Stimulated activated CD4-positive, alpha-beta T cell treated with anti-CD3 and anti-CD28 coated beads, TNF-alpha, amount 100 ng/mL, for 4 hours (primary cell): Measurements from ENCODE around the gene FOXK2.

Source experiments
- DNase-seq, 3 experiments: peaks; one replicate each; pipeline ENCODE4 v3.0.0-alpha.2; 2020; ENCODE audit warnings: low read depth in 3 of 3

Gene FOXK2

DNA sequence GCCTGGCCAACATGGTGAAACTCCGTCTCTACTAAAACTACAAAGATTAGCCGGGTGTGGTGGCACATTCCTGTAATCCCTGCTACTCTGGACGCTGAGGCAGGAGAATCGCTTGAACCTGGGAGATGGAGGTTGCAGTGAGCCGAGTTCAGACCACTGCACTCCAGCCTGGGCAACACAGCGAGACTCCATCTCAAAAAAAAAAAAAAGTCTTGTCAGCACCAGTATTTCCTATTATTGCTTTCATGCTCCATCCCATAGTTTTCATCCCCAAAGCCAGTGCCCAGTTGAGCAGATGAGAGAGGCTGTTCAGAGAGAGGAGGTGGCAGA, 70.3 kb downstream of the FOXK2 start:
- no peak for DNase-seq

DNA sequence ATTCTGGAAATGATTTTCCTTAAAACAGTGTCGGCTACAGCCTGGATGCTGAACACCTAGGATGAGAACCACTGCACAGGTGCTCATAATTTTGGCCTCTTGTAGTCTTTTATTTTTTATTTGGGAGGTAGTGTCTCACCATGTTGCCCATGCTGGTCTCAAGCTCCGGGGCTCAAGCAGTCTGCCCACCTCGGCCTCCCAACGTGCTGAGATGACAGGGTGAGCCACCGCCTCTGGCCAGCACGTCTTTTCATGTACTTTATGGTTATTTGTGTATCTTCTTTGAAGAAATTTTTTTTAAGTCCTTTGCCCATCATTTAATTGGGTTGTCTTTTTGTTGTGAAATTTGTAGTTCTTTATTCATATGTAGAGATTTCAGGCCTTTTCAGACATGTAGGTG, 70.7 kb downstream of the FOXK2 start:
- no peak for DNase-seq

DNA sequence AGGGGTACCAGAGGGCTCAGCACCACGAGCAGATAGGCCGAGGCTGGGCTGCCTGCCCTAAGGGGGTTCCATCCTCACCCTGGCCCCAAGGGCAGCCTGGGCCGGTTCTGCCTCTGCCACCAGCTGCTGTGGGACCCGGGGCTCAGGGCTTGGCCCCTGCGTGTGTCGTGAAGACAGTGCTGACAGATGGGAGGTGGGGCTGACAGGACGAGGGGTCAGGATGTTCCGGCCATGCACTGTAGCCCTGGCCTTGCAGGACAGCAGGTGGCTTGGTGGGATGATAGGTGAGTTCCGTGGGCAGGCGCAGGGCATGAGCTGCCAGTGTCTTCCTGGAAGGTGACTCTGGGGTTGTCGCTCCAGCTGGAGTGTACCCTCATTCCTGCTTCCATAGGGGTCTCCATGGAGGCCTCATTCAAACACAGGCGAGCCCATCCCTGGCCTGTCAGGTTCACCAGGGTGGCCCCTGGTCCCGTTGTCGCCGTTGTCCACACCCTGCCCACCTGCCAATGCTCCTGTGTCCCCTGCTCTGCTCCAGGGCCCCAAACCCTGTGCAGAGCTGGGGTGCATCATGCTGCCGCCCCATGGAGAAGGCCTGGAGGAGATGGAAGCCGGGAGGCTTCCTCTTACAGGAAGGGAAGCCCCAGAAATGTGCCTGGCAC, 71.5 kb downstream of the FOXK2 start:
- DNase-seq, result no peak

DNA sequence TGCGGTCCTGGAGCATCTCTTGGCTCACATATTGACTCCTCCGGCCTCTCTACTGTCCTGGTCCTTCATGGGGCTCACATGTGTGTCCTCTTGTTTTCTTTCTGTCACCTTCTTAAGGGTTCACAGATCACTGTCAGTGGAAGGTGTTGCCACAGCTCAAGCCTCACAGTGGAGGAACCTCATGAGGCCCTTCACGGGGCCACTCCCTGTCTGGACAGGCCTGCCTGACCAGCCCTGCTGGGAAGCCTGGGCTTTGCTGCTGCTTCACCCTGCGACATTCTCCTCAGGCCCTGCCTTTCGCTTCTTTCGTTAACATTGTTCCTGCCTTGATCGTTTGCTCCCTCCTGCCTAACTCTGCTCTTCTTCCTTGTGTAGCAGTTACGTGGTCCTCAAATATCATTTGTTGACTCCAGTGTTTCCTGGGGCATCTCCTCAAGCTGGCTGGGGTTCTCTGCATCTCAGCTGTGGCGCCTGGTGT, 72.8 kb downstream of the FOXK2 start:
- no peak for DNase-seq

DNA sequence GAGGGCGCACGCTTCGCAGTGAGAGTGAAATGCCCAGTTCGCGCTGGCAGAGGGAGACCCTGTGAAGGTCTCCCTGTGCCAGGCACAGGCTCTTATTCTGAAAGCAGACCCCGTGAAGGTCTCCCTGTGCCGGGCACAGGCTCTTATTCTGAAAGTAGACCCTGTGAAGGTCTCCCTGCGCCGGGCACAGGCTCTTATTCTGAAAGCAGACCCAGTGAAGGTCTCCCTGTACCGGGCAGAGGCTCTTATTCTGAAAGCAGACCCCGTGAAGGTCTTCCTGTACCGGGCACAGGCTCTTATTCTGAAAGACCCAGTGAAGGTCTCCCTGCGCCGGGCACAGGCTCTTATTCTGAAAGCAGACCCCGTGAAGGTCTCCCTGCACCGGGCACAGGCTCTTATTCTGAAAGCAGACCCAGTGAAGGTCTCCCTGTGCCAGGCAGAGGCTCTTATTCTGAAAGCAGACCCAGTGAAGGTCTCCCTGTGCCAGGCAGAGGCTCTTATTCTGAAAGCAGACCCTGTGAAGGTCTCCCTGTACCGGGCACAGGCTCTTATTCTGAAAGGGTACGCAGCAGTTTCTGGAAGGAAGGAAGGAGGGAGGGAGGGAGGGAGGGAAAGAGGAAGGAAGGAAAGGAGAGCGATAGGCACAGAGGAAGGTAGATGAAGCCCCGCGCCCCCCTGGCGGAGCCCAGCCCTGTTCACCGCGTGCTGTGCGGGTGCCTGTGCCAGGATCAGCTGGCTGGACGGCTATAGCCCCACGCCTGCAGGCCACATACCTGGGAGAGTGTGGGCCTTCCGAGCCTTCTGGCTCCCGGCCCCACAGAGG, 73.4 kb downstream of the FOXK2 start:
- peak; percentile 13 to 21 (median 16) for DNase-seq

DNA sequence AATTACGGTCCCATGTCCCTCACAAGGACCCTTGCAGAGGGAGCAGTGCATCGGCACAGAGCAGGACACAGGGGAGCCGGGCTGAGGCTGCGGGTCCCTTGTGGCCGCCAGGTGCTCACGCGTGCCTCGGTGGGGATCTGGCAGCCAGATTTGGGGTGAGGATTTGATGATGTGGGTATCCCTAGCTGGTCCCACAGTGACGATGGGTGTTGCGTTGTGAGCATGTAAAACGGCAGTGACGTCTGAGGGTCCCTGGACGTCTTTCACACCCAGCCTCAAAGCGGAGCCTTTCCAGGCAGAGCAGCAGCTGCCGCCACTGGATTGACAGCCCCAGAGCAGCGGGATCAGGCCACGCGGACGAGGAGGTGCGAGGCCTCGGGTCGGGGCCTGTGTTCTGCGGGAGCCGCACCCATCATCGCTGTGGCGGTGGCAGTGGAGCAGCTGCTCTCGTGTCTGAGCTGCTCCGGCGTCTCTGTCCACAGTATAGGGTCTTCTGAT, 74.1 kb downstream of the FOXK2 start:
- DNase-seq, result no peak

DNA sequence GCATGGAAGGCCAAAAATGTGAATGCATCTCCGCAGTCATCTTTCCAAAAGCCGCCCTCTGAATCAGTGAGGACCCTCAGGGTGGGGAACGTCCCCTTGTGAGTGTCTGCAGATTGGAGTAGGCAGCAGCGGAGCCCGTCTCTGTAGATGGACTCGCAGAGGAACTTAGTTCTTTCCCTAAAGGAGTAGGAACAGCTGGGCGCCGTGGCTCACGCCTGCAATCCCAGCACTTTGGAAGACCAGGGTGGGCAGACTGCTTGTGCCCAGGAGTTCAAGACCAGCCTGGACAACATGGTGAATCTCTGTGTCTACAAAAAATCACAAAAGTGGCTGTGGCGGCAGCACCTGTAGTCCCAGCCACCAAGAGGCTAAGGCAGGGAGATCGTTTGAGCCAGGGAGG, 75.0 kb downstream of the FOXK2 start:
- no peak for DNase-seq

DNA sequence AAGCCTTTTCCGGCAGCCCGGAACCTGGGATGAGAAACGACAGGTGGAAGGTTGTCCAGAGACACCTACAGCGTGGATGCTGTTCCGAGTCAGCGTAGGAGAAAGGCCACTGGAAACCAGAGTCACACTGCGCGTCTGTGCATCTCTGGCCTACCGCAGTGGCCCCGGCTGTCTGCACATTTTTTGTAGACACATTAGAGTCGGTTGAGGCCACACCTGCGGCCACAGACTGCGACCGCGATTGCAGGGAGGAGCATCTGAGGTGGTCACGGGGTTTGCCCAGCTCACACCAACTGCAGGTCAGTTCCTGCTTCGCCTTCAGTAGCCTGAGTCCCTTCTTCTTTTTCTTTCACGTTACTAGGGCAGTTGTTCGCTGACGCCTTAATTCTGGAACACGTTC, 76.4 kb downstream of the FOXK2 start:
- no peak for DNase-seq

DNA sequence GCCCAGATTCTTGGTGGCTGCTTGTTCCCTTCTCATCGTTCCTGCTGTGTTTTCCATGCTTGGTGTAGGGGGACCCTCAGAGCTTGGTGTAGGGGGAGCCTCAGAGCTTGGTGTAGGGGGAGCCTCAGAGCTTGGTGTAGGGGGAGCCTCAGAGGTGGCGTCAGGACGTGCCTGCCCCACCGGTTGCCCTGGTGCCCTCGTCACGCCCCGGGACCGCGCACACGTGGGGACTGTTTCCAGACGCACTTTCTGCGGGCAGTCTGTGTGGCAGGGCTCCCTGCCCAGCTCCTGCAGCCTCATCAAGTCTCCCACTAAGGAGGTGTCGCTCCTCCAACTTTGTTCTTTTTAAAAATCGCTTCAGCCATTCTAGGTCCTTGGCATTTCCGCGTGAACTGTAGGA, 76.8 kb downstream of the FOXK2 start:
- no peak for DNase-seq

DNA sequence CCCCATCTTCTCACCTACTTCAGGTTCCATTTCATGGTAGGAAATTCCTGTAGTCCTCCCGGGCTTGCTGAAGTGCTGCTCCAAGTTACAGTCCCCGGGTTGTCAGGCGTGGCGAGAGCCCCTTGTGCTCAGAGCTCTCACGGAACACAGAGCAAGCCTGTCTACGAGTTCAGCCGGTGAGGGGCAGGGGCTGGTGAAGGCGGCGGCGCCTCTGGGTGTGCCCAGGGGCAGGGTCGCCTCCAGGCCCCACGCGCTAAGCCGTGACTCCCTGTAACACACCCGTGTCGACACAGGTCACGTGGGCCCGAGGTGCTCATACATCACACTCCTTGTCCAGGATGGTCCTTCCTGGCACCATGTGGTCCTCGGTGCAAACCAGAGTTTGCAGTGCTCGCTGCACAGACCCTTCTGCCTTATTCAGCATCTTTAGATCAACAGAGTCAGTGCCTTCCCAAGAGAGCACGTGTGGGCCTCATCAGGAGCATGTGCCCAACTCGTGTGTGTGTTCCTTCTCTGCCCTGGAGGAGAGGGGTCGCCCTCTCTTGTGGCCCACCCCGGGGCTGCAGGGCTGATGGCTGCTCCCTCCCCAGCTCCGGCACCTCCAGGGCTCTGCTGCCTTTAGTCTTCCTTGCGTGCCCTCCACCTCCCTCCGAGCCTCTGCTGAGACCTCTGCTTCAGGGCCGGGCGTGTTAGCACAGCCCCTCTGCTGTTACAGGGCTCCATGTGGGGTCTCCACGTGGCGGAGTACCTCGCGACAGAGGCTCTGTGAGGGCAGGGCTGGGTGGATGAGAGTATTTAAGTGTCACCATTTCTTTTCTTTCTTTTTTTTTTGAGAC, 77.5 kb downstream of the FOXK2 start:
- no peak for DNase-seq

DNA sequence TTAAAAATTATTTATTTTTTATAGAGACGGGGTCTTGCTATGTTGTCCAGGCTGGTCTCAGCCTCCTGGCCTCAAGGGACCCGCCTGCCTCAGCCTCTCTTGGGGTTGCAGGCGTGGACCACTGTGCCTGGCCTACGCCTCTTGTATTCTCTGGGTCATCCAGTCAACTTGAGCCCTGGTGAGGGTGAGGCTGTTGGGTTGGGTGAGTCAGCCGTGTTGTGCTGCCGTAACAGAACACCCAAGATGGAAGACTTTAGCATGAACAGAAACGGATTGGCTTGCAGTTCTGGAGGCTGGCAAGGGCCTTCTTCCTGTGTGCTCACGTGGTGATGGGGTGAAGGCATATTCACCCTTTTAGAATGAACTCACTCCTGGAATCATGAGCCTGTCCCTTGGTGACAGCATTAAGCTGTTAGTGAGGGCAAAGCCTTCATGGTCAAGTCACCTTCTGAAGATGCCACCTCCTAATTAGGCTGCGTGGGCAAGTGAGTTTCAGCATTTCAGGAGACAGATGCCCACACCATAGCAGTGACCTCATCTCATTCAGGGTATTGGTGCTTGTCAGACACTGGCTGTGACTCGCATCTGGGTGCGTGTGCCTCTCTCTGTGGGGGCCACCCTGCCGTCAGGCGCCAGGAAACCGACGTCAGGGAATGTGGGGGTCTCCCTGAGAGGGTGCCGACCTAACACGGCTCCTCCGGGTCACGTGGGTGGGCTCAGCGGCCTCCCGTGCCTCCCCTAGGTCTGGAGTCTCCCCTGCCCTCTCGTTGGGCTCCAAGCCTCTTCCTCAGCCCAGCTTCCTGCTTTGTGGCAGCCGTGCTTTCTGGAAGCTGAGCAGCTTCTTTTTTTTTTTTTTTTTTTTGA, 79.0 kb downstream of the FOXK2 start:
- no peak for DNase-seq

DNA sequence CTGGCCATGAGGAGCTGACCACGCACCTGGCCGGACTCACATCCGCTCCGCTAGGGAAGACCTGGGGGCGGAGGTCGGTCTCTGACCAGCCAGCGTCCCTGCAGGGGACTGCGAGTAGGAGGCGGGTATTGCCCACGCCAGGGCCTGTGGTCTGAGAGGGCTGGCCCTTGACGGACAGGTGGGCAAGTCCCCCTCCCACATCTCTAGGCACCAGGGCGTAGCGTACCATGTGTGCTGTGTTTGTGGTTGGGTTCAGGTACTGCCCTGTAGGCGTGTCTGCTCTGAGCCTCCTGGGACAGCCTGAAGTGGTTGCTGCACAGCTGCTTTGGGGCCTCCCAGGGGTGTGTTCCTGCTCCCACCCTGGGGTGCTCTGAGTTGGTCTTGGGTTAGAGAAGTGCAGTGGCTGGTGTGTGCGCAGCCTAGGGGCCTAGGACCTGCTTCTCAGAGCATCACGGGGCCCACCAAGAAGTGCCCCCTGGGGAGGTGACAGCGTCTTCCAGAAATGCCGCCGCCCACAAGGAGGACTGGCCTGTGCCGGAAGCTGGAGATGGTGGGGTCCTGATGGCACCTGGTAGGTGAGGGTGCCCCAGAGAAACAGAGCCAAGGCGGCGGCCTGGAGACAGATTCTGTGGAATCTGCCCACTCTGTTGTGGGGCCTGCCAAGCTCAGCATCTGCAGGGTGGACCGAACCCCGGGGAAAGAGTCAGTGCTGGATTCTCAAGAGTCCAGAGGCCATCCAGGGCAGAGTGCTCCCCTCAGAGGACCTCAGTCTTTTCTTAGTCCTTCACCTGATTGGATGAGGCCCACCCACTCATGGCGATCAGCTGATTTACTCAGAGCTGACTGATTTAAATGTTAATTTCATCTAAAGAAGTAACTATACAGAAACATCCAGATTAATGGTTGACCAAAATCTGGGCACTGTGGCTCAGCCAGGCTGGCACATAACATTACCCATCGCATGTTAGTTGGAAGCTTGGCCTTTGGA, 80.4 kb downstream of the FOXK2 start:
- DNase-seq, result no peak

DNA sequence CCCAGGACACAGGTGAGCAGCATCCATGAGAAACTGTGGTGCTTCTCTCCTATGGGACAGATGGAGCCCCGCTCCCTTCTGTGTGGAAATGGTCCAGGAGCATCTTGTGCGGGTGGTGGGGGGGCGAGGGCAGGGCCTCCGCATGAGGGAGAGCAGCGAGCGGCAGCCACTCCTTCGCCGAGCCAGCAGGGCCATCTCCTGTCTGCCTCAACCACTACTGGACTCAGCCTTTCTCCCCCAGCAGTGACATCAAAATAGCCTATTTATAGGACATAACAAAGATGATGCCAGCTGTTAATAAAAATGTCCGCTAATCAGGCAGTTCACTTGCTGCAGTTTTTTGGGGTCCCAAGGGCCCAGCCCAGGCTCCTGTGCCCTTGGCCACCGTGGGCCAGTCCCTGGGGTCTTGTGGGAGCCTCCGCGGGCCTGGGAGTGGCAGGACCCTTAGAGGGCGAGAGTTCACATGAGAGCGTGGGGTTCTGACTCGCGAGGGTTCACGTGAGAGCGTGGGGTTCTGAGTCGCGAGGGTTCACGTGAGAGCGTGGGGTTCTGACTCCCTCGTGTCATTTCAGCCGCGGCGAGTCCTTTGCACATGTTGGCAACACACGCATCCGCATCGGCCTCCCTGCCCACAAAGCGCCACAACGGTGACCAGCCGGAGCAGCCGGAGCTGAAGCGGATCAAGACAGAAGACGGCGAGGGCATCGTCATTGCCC, 81.4 kb downstream of the FOXK2 start:
- no peak for DNase-seq

DNA sequence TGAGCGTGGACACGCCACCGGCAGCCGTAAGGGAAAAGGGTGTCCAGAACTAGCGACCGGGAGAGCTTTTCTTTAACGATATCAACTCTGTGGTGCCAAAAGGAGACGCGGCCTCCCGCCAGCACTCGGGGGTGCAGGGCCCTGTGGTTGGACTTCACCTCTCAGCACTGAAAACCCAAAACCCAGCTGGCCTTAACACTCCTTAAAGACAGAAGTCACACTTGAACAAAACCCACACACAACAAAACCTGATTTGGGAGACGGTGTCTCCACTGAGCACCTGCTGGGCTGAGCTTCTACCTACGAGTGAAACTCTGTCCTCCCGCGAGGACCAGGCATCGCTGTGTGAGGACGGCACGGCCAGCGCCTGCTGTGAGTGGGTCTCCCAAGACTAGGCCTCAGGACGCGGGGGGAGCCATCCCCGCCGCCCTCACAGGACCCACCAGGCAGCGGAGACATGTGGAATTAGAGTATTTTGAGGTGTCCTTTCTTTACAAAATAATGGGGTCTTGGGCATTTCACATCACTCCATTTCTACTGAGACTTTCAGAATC, 82.0 kb downstream of the FOXK2 start:
- no peak for DNase-seq

DNA sequence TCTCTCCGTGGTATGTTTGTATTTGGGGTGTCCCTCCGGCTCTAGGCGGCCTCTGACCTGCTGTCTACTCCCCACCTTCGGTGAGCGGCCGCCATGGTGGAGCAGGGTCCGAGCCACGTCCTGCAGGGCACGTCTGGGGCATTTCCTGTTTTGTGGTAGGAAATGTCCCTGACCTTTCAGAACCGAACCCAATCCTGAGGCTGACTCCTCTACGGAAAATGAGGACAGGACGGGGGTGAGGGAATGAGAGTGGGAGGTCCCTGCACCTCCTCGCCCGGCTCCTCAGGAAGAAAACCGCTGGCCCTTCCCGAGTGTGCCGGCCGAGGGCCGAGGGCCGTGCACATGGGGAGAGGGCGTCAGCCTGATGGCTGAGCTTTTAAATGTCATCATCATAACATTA, 83.0 kb downstream of the FOXK2 start:
- DNase-seq, result no peak

DNA sequence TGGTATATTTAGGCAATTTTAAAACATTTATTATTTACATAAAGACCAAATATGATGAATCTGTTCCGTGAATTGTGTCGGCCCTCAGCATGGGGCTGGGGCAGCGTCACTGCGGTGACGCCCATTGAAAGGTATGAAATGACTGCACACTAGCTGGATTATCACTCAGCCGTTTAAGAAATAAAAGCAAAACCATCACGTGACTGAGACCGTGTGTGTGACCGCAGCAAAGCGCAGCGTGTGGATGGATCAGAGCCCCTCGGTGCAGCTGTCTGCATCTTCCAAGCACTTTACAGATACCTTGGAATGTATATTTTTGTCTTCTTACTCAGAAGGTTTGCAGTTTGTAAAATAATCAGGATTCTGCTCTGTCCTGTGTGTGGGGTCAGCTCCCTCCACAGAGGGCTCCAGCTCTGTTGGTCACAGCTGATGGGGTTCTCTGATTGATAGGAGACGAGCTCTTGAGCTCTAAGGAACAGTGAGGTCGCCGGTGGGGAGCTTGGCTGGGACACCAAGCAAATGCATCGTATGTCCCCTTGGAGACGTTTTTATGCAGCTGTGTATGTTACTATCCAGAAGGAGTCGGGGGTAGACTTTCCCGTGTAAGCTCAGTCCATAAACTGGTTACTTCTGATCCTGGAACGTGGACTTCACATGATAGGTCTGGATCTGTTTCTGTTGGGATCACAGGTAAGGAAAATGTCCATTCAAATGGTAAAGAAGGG, 83.6 kb downstream of the FOXK2 start:
- DNase-seq, result no peak

DNA sequence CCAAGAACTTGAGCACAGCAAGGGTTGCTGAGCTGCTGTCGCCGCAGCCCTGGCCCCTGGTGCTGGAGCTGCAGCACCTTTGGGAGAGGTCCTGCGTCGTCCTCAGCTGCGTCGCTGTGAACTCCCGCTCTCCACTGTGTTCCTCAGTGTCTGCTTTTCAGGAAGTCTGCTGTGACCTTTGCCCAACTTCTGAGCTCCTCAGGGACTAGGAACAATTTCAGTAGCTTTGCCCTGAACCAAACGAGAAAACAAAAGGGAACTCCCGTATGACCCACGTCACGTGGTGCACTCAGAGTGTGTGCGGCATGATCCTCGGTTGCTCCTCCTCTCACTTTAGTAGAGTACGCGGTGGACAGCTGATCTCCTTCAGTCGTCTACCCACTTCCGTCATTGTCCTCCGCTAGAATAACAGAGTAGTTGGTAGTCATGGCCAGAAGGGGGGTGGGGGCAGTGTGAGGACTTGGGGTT, 84.5 kb downstream of the FOXK2 start:
- no peak for DNase-seq

DNA sequence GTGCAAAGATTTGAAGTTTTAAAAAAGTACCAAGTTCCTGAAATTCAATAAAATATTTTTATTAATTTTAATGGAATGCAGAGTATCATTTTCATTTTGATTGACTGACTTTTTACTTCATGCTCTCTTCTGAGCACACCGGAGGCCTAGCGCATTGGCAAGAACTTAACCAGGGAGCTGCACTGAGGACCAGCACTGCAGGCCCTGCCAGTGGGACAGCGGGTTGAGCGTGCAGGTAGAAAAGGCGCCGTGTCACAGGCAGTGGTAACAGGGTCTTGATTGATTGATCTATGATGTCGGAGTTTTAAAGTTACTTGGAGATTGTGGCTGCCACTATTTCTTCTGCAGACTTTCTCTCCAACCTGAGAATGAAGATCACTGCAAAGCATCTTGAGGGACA, 85.0 kb downstream of the FOXK2 start:
- no peak for DNase-seq
